Fibroblast of skin of left biceps (primary cell): ENCODE data around the gene TFB1M.
"Not testable (repeated sequence)": the region's sequence is repeated elsewhere in the genome, so short reads cannot be mapped to it uniquely, and the experiment has no call there.

Experiments used
- DNase-seq, 2 experiments: peaks; one replicate each; pipeline ENCODE4 v3.0.0-alpha.2; 2013; ENCODE audit warnings: low read depth in 2 of 2

Gene TFB1M

DNA sequence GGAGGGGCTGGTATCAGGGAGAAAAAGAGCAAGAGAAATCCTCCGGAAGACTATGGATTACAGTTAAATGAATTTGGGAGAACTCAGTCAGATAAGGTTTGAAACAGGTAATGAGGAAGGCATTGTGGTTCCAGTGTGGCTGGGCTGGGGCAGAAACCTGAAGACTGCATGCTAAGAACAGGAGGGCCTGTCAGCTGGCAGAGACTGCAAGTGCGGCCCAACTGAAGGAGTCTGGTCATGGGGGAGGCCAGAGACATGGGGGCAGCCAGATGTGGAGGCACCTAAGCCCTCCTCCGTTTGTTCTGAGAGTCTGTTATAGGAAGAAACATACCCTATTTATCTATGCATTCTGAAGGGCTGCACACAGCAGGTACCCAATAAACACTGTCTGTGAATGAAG, 16.6 kb downstream of the TFB1M start:
- no peak for DNase-seq

DNA sequence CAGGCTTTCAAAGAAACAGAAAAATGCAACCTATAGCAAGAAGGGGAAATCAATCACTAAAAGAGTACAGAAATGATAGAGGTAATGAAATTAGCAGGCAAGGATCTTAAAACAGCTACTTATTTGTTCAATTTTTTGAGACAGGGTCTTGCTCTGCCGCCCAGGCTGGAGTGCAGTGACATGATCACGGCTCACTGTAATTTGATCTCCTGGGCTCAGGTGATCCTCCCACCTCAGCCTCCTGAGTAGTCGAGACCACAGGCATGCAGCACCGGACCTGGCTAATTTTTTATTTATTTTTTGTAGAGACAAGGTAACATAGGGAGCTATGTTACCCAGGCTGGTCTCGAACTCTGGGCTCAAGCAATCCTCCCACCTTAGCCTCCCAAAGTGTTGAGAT, 21.6 kb downstream of the TFB1M start:
- DNase-seq, result no peak

DNA sequence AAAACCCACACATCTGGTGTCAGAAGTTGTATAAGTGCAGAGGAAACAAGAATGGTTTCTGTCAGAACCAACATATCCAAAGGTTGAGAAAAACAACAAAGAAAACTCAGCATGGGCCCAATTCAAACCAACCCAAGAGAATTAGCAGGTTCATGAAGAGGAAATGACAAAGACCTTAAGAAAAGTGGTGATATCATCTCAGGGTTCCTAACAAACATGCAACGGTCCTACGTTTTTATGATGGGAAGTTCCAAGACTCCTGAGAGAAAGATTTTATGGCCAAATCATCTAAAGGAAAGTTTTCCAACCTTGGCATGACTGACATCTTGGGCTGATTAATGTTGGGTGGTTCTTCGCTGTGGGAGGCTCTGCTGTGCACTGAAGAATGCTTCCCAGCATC, 23.0 kb downstream of the TFB1M start:
- DNase-seq, result no peak

DNA sequence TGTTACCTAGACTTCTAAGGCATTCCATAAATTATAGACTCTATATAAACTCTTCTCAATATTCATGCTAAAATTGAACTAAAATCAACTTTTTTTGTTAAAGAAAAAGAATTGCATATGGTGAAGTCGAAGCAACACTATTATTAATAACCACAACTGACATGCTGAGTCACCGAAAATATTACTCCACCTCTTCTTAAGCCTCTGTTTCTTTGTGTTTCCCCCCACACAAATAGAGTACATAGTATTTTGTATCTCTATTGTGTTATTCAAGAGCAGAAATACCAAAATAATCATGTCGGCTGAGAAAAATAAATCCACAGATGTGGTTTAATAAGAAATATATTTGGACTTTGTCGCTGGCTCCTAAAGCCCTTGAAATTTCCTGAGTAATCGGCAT, 23.8 kb downstream of the TFB1M start:
- DNase-seq, result no peak

DNA sequence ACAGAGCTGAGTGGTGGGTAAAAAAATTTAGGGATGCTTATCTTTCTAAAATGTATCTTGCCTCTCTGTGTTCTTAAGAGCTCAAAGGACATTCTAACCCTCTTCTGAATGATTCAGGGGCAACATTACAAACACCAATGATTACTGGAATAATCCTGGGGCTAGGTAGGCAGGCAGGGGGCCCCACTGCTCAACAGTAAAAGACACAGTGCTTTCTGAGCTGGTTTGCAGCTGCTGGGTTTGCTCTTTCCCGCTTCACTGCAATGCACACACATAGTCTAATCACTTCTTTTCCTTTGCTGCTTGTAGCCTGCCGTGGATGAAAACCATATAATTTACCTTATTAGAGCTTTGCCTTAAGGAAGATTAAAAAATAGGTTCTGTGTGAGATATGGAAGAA, 26.5 kb downstream of the TFB1M start:
- DNase-seq, result no peak

DNA sequence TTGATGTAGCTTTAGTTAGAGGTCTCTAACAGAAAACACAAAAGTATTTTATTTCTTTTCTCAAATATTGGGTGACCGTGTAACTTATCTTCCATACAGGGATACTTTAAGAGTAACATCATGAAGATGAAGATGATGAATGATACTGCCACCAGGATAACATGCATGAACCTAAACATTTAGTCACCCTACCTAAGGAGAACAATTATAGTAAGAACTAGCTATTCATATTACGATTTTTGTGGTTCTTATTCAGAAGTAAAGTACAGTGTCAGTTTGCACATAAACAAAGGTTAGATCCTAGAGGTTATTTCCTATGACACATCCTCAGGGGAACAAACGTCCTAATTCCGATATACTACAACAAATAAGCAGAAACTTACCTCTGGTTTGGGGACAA, 29.5 kb downstream of the TFB1M start:
- no peak for DNase-seq

DNA sequence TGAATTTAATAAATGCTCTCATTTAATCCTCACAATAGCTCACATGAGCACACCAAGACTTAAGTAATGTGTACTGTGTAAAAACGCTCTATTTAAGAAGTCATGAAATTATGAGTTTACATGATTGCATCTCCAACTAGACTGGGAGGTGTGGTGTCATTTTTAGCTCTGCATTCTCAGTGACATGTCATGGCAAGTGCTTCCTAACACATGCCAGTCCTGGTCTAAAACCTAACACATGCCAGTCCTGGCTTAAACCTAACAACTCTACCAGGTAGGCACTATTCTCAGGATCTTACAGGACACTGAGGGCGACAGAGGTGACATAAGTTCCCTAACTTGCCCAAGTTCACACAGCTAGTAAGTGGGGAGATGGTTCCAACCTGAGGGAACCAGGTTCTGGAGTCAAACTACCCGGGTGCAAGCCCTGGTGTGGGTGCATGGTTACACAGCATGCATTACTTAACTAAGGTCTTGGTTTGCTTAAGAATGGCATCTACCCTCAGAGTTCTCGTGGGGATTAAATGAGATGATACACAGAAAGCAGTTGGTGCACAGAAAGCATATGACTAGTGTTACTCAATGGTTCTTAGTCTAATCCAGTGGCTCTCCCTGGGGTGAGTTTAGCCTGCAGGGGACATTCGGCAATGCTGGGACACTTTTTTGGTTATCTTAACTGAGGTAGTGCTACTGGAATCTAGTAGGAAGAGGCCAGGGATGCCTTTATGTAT, 35.8 kb downstream of the TFB1M start:
- DNase-seq, result no peak

DNA sequence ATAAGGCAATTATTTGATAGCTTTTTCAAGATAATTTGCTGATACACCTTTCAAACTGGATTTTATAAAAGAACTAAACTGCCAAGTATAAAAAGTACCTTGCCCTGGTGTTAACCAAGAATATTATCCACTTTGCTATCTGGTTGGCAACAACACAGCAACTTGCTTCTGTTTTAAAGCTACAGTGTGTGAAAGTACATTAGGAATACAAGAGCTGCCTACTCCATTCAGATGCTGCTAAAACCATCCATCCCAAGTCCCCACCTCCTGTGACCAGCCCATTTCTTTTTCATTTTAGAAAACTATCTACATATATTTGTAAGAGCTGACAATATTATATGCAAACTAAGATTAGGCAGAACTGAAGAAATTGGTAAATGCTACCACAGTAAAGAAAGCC, 37.6 kb downstream of the TFB1M start:
- no peak for DNase-seq

DNA sequence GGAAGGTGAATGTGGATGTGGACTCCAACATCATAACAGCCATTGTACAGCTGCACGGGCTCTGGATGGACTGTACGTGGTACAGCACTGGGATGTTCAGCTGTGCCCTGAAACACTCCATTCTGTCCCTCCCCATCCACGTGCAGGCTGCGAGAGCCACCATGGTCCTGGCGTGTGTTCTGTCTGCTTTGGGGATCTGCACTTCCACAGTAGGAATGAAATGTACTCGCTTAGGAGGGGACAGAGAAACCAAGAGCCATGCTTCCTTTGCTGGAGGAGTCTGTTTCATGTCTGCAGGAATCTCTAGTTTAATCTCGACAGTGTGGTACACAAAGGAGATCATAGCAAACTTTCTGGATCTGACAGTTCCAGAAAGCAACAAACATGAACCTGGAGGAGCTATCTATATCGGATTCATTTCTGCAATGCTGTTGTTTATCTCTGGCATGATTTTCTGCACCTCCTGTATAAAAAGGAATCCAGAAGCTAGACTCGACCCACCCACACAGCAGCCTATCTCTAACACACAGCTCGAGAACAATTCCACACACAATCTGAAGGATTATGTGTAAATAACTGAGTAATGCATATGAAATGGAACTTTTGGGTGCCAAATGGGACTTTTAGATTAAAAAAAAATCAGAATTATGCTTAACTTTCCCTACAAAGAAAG, 38.3 kb downstream of the TFB1M start:
- DNase-seq, result no peak

DNA sequence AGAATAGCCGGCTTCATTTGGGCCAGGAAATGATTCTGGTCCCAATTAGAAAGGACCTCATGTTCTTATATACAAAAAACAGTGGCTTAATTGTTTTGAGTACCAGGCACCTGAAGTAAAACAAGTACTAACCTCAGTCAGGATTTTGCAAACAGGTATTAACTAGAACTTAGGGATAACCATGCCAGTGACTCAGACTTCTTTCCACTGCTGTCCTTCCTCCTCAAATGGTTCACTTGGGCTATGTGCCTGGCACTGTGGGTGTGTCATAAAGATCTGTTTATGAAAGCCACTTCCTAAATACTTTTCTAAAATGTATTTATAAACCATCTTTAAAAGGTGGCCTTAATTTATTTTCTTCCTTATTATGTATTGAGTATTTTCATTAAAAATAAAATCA, 39.8 kb downstream of the TFB1M start:
- DNase-seq, result no peak

DNA sequence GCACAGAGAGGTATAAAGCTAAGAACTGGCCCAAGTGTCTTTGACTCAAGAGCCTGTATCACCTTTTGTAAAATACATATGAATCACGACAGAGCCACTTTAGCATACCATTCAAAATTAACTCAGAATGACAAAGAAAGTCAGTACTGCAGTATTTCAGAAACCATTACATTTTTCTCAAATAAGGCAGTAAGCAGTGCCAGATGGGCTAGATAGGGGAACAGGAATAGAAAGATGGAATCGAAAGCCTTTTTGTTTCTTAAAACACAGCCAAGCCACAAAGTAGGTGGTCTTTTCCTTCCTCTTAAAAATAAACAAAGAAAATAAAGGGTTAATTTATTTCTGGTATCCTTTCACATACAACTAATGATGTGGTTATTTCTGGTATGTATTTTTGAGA, 40.2 kb downstream of the TFB1M start:
- peak; percentile 64 to 73 for DNase-seq

DNA sequence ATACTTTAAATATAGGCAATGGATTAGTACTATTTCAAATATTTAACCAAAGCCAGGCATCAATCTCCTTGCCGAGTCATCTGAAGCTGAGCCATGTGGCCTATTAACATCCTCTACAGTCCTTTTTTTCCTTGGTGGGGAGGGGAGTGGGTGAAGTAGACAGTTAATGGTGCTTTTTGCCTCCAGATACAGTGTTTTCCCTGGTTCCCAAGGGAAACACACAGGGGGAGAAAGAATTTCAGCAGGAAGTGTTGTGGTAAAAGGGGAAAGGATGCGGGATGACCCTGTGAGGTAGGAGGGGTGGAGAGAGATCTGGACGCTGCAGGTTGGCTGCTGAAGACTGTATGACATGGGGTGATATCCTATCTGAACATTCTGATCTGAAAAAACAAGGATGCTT, 40.9 kb downstream of the TFB1M start:
- DNase-seq, result peak; percentile 95

DNA sequence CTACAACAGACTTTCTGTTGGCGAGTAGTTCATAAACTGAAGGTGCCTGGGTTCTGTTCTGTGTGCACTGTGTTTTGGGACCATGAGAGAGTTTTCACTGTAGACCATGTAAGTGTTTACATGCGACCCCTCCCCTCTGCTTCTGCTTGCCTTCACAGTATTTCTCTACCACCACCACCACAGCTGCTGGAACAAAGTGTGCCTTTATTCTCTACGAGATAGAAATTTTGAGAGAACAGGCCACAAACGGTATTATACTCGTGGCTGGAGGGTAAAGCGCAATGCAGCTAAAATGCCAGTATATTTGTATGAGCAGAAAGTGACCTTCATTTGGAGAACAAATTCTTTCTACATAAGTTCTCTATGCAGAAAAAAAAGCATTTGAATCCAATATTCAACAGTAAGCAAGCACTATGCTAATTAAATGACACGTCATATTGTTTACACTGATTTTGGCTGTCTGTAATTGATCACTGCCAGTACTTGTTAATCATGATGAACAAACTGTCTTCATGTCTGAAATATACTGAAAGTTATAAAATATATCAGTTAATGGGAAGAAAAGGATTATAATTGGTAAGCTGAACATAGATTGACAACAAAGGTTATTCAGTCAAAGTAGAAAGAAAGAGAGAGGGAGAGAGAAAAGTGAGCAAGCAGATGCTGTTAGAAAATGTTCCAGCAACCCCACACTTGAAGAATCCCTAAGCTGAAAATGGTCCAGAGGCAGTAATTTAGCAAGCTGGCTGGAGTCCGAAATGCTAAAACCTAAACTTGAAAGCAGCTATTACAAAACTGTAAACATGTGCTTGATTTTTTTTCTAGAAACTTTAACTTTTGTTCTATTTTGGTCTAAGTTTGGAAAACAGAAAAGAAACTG, 41.7 kb downstream of the TFB1M start:
- DNase-seq, result no peak

DNA sequence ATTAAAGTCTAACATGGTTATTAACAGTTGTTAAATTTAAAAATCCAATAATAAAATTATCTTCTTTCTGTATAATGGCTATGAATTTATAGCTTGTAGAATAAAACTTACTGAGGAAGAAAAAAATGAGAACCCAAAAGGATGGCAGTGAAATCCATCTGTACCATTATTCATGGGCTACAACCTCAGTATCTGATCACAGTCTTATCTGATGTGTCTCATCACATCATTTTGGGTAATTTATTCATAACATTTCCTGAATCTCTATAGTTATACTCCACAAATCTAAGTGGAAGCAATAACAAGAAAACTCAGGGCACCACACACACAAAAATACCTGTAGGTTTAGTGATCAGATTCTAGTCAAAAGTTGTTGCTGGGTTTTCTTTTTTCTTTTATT, 43.1 kb downstream of the TFB1M start:
- DNase-seq, result no peak

DNA sequence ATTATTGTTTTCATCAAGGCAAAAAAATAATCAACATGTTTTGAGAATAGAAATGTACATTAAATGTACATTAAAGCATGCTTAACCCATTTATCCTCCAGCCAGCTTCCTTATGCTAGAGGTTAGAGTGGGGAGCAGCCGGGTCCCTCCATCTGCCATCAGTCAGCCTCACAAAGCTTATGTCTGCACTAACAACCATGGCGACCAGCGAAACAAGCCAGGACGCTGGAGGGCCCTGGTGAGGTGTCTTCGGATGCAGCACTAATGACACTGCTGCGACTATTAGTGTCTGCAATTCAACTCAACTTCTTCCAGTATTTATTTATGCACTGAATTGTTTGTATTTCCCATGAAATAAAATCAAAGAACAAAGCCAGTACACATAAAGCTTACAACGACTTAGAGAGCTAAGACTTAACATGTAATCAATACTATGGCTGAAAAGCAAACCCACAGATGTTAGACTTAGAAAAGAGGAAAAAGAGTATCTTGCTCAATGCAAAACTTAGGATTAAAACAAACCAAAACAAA, 43.7 kb downstream of the TFB1M start:
- DNase-seq, result no peak

DNA sequence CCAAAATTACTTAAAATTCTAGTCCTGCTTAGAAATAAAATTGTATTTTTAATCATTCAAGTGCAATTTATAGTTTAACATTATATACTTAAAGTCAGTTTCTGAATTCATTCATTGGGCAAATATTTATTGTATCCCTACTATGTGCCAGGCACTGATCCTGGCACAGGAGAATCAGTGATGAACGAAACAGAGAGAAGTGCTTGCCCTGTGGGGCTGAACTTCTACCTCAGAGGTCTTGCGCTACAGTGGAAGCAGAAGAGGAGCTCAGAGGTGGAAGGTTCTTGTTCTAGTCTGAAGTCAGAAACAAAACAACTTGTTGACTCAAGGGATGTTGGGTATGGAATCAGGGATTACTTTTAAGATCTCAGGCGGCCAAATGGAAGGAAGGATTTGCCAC, 44.5 kb downstream of the TFB1M start:
- DNase-seq, result no peak

DNA sequence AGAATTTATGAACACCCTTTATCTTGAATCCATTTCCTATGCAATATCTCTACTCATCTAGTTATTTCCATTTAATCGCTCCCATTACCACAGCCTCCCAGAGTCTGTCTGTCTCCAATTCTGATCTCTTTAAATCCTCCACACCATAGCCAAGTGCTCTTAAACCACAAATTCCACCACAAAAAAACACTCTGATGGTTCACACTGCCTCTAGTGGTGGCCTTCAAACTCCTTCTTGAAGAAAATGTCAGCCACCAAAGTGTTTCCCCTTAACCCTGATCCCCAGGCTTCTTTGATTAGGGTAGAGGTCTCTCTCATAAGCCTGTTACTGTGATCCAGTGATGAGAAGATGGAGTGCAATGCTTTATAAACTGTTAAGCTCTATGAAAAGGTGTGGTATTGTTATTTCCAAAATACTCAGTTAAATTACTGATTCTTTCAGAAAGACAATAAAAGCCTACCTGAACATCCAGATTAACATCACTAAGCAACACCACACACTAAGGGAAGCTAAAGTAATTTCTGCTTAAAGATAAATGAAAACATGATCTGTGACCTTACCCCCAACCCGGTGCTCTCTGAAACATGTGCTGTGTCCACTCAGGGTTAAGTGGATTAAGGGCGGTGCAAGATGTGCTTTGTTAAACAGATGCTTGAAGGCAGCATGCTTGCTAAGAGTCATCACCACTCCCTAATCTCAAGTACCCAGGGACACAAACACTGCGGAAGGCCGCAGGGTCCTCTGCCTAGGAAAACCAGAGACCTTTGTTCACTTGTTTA, 46.0 kb downstream of the TFB1M start:
- not testable (repeated sequence) for DNase-seq

DNA sequence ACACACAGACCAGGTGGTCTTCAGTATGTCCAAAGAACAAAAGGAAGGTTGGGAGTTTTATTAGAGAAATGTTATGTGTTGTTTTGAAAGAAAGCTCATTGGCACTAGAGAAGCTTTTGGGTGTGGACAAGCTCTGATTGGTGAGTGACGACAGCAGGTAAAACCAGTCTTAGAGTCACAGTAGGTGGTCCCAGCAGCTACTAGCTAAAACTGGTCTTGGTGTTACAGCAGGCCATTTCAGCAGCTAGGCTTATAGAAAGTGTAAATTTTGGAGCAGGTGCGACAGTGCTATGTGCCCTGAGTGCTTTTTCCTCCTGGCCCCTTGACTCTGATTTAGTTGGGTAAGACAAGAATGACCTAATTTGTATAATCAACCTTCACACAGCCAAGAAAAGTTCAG, 46.9 kb downstream of the TFB1M start:
- no peak for DNase-seq

DNA sequence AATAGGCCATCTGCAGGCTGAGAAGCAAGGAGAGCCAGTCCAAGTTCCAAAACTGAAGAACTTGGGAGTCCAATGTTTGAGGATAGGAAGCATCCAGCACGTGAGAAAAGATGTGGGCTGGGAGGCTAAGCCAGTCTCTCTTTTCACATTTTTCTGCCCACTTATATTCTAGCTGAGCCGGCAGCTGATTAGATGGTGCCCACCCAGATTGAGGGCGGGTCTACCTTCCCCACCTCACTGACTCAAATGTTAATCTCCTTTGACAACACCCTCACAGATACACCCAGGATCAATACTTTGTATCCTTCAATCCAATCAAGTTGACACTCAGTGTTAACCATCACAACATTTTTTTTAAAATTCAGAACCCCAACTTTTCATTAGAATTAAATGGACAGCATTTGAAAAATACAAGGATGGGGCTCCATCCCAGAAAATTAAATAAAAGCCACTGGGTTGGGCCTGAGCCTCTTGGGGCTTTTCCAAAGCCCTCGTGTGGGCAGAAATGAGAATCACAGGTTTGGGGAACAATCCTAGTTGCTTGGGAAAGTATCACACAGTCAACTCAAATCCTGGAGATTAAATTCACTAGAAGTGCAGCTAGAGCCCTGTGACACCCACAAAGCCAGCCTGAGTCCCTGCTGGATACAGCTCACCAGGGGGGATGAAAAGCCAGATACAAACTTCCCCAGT, 48.3 kb downstream of the TFB1M start:
- DNase-seq, result no peak

DNA sequence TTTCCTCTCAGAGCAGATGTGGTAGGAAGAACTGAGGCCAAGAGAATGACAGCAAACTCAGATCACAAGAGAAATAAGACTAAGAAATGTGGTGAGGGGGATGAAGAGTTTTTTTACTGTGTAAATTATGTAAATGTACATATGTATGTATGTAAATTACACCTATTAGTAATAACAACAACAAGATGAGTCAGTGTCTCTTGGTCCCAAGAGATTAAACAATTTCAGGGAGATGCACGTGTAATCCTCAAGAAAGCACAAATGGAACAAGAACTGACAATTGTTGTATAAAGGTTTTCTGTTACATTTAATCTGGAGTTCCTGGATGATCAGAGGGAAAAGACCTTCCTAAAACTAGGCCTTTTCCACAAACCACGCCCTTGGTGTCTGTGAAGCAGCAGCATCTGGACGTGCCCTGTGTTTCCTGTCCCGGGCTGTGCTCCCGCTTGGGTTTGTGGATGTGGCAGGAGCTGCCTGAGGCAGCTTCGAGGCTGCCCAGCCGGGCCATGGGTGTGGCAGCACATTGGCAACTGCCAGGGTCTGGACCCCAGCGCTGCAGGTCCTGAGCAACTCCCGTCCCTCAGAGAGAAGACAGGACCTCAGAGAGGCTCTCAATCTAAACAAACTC, 49.5 kb downstream of the TFB1M start:
- no peak for DNase-seq
